GM12878 (cell line): Measurements from ENCODE around the gene SF3B4. TPM values are rescaled to one million over a fixed set of nuclear protein-coding genes. Genes with fewer than 3 reads are reported as not detected.

ENCODE experiments used
- ATAC-seq: fragments of 200-7000 bp; cut with Tn5 transposase; 3 replicates; pipeline ENCODE4 v1.9.1; 2020; ENCODE audit warnings: mild to moderate bottlenecking, moderate library complexity
- BruUV-seq: library from RNA; stranded (reverse); fragments of 400-500 nt; replicated peaks from 2 replicates; lab custom pipeline; 2021; lab: Mats Ljungman, UMichigan
- CTCF ChIA-PET: fragments of 300-600 bp; sonication (Branson Sonifier 250); formaldehyde crosslinking; extraction: SDS; loops from one replicate; lab custom pipeline; 2021; ENCODE audit warnings: inconsistent platforms; lab: Yijun Ruan, JAX
- POLR2A ChIA-PET: fragments of 350-600 bp; formaldehyde crosslinking; extraction: SDS; loops from one replicate; lab custom pipeline; 2021; ENCODE audit warnings: inconsistent platforms; lab: Charles Lee
- RAD21 ChIA-PET: fragments of 300-600 bp; sonication (Branson Sonifier 250); formaldehyde crosslinking; loops from one replicate; lab custom pipeline; 2023; ENCODE audit warnings: antibody characterized with exemption; ENCODE audit not compliant: unreplicated experiment; lab: Charles Lee
- SMC1A ChIA-PET: fragments of 300-600 bp; sonication (Branson Sonifier 250); formaldehyde crosslinking; loops from one replicate; lab custom pipeline; 2023; ENCODE audit not compliant: unreplicated experiment, uncharacterized antibody; lab: Charles Lee
- DNase-seq: peaks from one replicate; pipeline ENCODE4 v3.0.0-alpha.2; 2011; ENCODE audit warnings: low read depth, low spot score
- FAIRE-seq: peaks from 3 replicates; lab custom pipeline; 2011; peaks lifted over from hg19 to GRCh38; lab: Jason Lieb, UNC
- H2AFZ ChIP-seq: 2 replicates; pipeline ENCODE4 v1.6.0; 2011; ENCODE audit warnings: low read depth, low read length, control low read depth; ENCODE audit not compliant: control insufficient read depth
- H3K27ac ChIP-seq: 2 replicates; pipeline ENCODE4 v1.5.1; 2011; ENCODE audit warnings: control low read depth; ENCODE audit not compliant: control insufficient read depth, insufficient read depth
- H3K27me3 ChIP-seq, 2 experiments: replicated peaks in 1 of 2; 2 replicates each; pipeline versions ENCODE4 v1.6.0 to v1.6.1; 2011; ENCODE audit warnings: low read length in 1 of 2; ENCODE audit not compliant: control insufficient read depth in 2 of 2, insufficient read depth in 2 of 2
- H3K36me3 ChIP-seq, 2 experiments: 2 replicates each; pipeline ENCODE4 v1.5.1; 2011; ENCODE audit warnings: low read length in 1 of 2; ENCODE audit not compliant: control insufficient read depth in 2 of 2, insufficient read depth in 2 of 2
- H3K4me1 ChIP-seq: 2 replicates; pipeline ENCODE4 v1.6.1; 2011; ENCODE audit warnings: mild to moderate bottlenecking, low read length, moderate library complexity, mixed read lengths; ENCODE audit not compliant: control insufficient read depth, insufficient read depth
- H3K4me2 ChIP-seq: 2 replicates; pipeline ENCODE4 v1.6.0; 2011; ENCODE audit warnings: control low read depth; ENCODE audit not compliant: control insufficient read depth, insufficient read depth
- H3K4me3 ChIP-seq: fragments of 200-600 bp; sonication (generic); 2 replicates; pipeline ENCODE4 v1.5.1; 2016
- H3K79me2 ChIP-seq: 2 replicates; pipeline ENCODE4 v1.6.0; 2011; ENCODE audit warnings: low read length; ENCODE audit not compliant: control insufficient read depth, insufficient read depth
- H3K9ac ChIP-seq: 2 replicates; pipeline ENCODE4 v1.8.0; 2011; ENCODE audit warnings: low read length, control low read depth, mixed read lengths; ENCODE audit not compliant: control insufficient read depth, insufficient read depth
- H3K9me3 ChIP-seq: replicated peaks from 3 replicates; pipeline ENCODE4 v1.5.1; 2011; ENCODE audit warnings: mild to moderate bottlenecking, low read length; ENCODE audit not compliant: control insufficient read depth, insufficient read depth
- H4K20me1 ChIP-seq: 2 replicates; pipeline ENCODE4 v1.6.0; 2011; ENCODE audit not compliant: control insufficient read depth, insufficient read depth
- CBX3 ChIP-seq: fragments of 200-600 bp; sonication (generic); IDR thresholded peaks from 2 replicates; pipeline ENCODE4 v1.6.1; 2016; ENCODE audit warnings: low read depth, borderline replicate concordance
- ETV6 ChIP-seq, 2 experiments: fragments of 450-650 bp in 1 of 2; IDR thresholded peaks in 1 of 2; conservative IDR thresholded peaks in 1 of 2; 2 replicates each; pipeline ENCODE4 v1.6.1; 2014; ENCODE audit warnings: antibody characterized with exemption in 1 of 2, borderline replicate concordance in 1 of 2, low read depth in 1 of 2, mild to moderate bottlenecking in 1 of 2, moderate library complexity in 1 of 2
- PAX5 ChIP-seq: IDR thresholded peaks from 2 replicates; pipeline ENCODE4 v1.6.1; 2011; ENCODE audit warnings: low read depth, low read length, borderline replicate concordance
- SMAD5 ChIP-seq: IDR thresholded peaks from 2 replicates; pipeline ENCODE4 v1.6.1; 2016; ENCODE audit warnings: antibody characterized with exemption, low read depth
- TAF1 ChIP-seq: IDR thresholded peaks from 2 replicates; pipeline ENCODE4 v1.6.1; 2011; ENCODE audit warnings: mild to moderate bottlenecking, low read depth, low read length, borderline replicate concordance
- ZZZ3 ChIP-seq: IDR thresholded peaks from 2 replicates; pipeline ENCODE4 v1.6.1; 2011; ENCODE audit warnings: low read depth; ENCODE audit not compliant: control insufficient read depth, insufficient read length
- WGBS: methylation state at CpG from one replicate; pipeline ENCODE4 v1.1.6; 2016; ENCODE audit warnings: low lambda C conversion rate; ENCODE audit not compliant: insufficient replicate concordance, insufficient coverage; ENCODE audit errors: missing lambda C conversion rate; 5-methylcytosine and 5-hydroxymethylcytosine counted together
- in situ Hi-C: fragments of 300-500 bp; cut with MboI; formaldehyde crosslinking; loops from 9 replicates; pipeline ENCODE4 v1.14.3; 2018; ENCODE audit warnings: mixed read lengths
- intact Hi-C: fragments of 100-400 bp; cut with micrococcal nuclease; formaldehyde crosslinking; loops from one replicate; pipeline ENCODE4 v1.14.2; 2022; ENCODE audit not compliant: unreplicated experiment
- polyA plus RNA-seq, 11 experiments: library from polyadenylated mRNA; depleted of rRNA in 4 of 11; unstranded in 6 of 11; stranded (reverse) in 5 of 11; fragments of >200 nt; fragmentation: Nextera tagmentation in 4 of 11; fragmentation: Illumina TruSeq in 1 of 11; extraction: Ambion mirVana in 4 of 11; extraction: Trizol in 1 of 11; gene quantifications; 1 replicate in 1 of 11; 2 replicates in 10 of 11; pipeline versions ENCODE4 v1.2.1 to v1.2.3, GENCODE V29; 2011 to 2016; ENCODE audit warnings: inconsistent platforms in 2 of 11, missing spikeins in 2 of 11, low read depth in 1 of 11
- total RNA-seq, 4 experiments: library from RNA; depleted of rRNA in 3 of 4; stranded (reverse); fragments of >200 nt in 3 of 4; fragmentation: Illumina TruSeq in 1 of 4; extraction: Trizol in 1 of 4; gene quantifications; 2 replicates each; pipeline versions ENCODE4 v1.2.1 to v1.2.3, GENCODE V29; 2013 to 2021
- TF ChIP-seq, protein P1 (sequence below): IDR thresholded peaks from 2 replicates; pipeline ENCODE4 v1.6.1; 2012; ENCODE audit warnings: low read length, inconsistent platforms

The SF3B4 gene
- total and polyA plus RNA-seq, 10 of the 15 experiments (the other 5 are each of a cell fraction or from before 2014, with no cell fraction given) = 1.9 to 146 (median 27.5) TPM

DNA sequence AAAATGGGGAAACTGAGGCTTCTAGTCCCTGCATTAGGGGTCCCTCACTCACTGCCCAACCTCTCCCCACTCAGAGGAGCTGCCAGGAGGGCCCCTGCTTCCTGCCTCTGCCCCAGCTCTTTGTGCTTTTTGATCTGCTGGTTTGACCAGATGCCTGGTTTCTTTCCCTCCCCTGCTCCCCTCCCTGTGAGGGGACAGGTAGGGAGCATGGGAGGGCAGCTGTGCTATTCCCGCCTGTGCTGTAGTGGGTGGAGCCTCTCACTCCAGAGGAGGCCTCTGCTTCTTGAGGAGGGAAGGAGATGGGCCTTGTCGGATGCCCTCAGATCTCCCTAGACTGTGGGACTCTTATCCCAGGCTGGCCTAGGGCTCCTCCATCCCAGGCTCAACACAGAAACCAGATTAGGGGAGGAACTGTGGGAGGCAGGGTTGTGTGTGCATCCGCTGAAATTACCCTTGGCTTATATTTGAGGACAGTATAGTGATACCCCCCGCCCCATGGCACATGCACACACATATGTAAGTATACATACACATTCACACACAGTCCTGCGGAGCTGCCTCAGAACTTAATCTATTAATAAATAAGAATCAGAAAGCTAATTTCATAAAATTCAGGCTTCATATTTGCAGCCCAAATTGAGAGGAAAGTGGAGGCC is 23.6 kb downstream of the SF3B4 start:
- FAIRE-seq = no peak
- TF ChIP-seq TAF1 (no peak), ETV6 (conservative IDR thresholded peaks at IDR 0.05 in 1 of 2, IDR thresholded peaks at IDR 0.05 in 1 of 2; ENCODE audit: borderline replicate concordance in 1 of 2, low read depth in 1 of 2) (no peak), PAX5 (no peak), ZZZ3 (no peak), SMAD5 (no peak), CBX3 (no peak)
- TF ChIP-seq, protein P1, sequence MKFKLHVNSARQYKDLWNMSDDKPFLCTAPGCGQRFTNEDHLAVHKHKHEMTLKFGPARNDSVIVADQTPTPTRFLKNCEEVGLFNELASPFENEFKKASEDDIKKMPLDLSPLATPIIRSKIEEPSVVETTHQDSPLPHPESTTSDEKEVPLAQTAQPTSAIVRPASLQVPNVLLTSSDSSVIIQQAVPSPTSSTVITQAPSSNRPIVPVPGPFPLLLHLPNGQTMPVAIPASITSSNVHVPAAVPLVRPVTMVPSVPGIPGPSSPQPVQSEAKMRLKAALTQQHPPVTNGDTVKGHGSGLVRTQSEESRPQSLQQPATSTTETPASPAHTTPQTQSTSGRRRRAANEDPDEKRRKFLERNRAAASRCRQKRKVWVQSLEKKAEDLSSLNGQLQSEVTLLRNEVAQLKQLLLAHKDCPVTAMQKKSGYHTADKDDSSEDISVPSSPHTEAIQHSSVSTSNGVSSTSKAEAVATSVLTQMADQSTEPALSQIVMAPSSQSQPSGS = no peak
- Histone ChIP-seq H3K79me2 (peaks cover 4% of the 10 kb centered on the region), H3K27me3 (no peaks in the 10 kb centered on the region), H2AFZ (no peak overlapping the region), H3K4me2 (no peak overlapping the region), H3K4me3 (no peak overlapping the region), H3K9ac (no peak overlapping the region), H3K4me1 (peaks cover 6% of the 10 kb centered on the region; the same call in 1 of the 2 replicates), H4K20me1 (no peaks in the 10 kb centered on the region), H3K36me3 (no peaks in the 10 kb centered on the region), H3K9me3 (no peaks in the 10 kb centered on the region), H3K27ac (no peak overlapping the region)
- ChIA-PET SMC1A (interaction anchor here (1.4 kb wide), 1 partner anchor 11 kb away, joined by 4 read pairs; no protein-coding TSS in a partner anchor), CTCF (no interaction called here), POLR2A (no interaction called here), RAD21 (no interaction called here)
- WGBS = 89% methylated on average over 5 of the region's 5 CpGs
- ATAC-seq = no peak
- no peak for DNase-seq
- no TSS peak for BruUV-seq
- in situ Hi-C loops (no loop called here), intact Hi-C loops (no loop called here)
